ENCODE measurements around the gene TBC1D2. TPM values are rescaled to one million over a fixed set of nuclear protein-coding genes. Genes with fewer than 3 reads are reported as not detected.

TBC1D2 gene
- total and polyA plus RNA-seq, 2 of the 4 experiments (the other 2 are of a cell fraction), result 36.9 to 62.7 TPM

DNA sequence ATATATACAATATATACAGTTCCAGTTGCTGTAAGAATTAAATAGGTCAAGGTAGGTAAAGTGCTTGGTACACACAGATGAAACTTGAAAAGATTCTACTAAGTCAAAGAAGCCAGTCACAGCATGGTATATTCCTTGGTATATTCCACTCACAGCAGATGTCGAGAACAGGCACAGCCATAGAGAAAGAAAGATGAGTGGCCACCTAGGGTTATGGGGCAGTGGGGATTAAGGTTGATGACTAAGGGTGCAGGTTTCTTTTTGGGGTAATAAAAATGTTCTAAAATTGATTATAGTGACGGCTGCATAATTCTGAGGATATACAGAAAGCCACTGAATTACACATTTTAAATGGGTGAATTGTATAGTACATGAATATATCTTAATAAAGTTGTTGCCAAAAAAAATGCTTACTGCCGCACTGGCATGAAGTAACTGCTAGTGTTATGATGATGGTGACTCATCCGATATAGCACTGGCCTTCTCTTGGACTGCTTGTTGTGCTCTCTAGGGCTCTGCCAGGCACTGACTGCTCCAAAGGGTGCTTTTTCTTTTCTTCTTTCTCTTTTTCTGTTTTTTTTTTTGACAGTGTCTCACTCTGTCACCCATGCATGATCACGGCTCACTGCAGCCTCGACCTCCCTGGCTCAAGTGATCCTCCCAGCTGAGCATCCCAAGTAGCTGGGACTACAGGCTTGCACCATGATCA, 23.5 kb downstream of the TBC1D2 start (continued):
- TF ChIP-seq ELK1 (IDR thresholded peaks at IDR 0.05; ENCODE audit: borderline replicate concordance, low read depth, low read length) (no peak), RAD21 (IDR thresholded peaks at IDR 0.05; ENCODE audit: low read length) (no peak)

DNA sequence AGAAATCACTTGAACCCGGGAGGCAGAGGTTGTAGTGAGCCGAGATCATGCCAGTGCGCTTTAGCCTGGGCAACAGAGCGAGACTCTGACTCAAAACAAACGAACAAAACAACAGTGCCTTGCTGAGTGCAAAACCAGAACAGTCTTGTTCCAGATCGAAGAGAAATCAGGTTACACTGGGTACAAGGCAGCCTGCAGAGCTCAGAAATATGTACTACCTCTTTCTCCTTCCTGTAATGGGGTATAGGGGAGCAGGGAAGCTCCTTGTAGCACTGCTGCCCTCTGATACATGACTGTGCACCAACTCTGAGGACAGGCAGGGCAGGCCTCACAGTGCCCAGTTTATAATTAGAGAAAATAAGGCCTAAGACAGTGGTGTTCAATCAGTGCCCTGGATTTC, 24.7 kb downstream of the TBC1D2 start:
- H3K4me2 ChIP-seq (ENCODE audit: low read depth, low read length), result no peak overlapping the region
- dilution Hi-C loops (cut with HindIII; ENCODE audit: low sequenced_read_pairs, unreplicated experiment) (no loop called here), intact Hi-C loops (cut with micrococcal nuclease) (no loop called here), in situ Hi-C loops (cut with MboI; ENCODE audit: low sequenced_read_pairs) (no loop called here)
- no peak overlapping the region for H3K9ac ChIP-seq (ENCODE audit: low read depth, low read length)
- peak overlapping the region; percentile 88; the same call in 1 of the 3 replicates for H2BK15ac ChIP-seq (ENCODE audit: low read depth, low read length)
- ATAC-seq (ENCODE audit: low read depth) (no peak), DNase-seq (no peak)
- H3K36me3 ChIP-seq (ENCODE audit: control insufficient read depth, insufficient read depth, low read length), result peaks cover 18% of the 10 kb centered on the region
- peak overlapping the region; percentile 81 for H2BK5ac ChIP-seq (ENCODE audit: low read depth, low read length, poor library complexity, severe bottlenecking)
- peak overlapping the region; percentile 85 for H3K4ac ChIP-seq (ENCODE audit: low read depth, low read length)
- H3K4me3 ChIP-seq (ENCODE audit: insufficient read depth, low read depth, low read length), result no peak overlapping the region
- peak overlapping the region; percentile 5; the same call in 1 of the 2 replicates for H3K56ac ChIP-seq (ENCODE audit: extremely low read depth, insufficient read depth, low read length)
- H3K18ac ChIP-seq (ENCODE audit: low read depth, low read length), result peak overlapping the region; percentile 34
- H3K23ac ChIP-seq (ENCODE audit: low read depth, low read length), result peak overlapping the region; percentile 33
- 96% methylated on average over 4 of the region's 6 CpGs; no CpG with 5 or more reads in 1 of the 2 experiments for WGBS, 2 experiments (ENCODE audit: extremely low coverage in 2 of 2, insufficient read length in 1 of 2)
- peak overlapping the region in 1 of 2 experiments; percentile 66; a peak in 2 of 4 replicates for H4K8ac ChIP-seq (ENCODE audit: low read depth in 2 of 2, low read length in 2 of 2)
- no TSS peak for BruUV-seq (replicated peaks)
- ChIA-PET CTCF (interaction anchor here (1.3 kb wide), 1 partner anchor 18 kb away, joined by 3 read pairs; no protein-coding TSS in a partner anchor), POLR2A (ENCODE audit: unreplicated experiment) (no interaction called here)
- peak overlapping the region; percentile 52 for H2AFZ ChIP-seq (replicated peaks; ENCODE audit: low read length, poor library complexity)
- H3K9me1 ChIP-seq (ENCODE audit: insufficient read depth, low read length), result peaks cover 28% of the 10 kb centered on the region
- TF ChIP-seq POLR2A (IDR thresholded peaks at IDR 0.05; ENCODE audit: low read depth, low read length) (no peak), CEBPB (IDR thresholded peaks at IDR 0.05; ENCODE audit: low read depth, low read length) (no peak)
- H4K20me1 ChIP-seq (ENCODE audit: insufficient read depth, low read length), result no peaks in the 10 kb centered on the region
- H3K27me3 ChIP-seq (ENCODE audit: control insufficient read depth, insufficient read depth, low read length), result no peaks in the 10 kb centered on the region
- H3K4me1 ChIP-seq (ENCODE audit: control insufficient read depth, insufficient read depth, low read length), result peaks cover 34% of the 10 kb centered on the region
- peak overlapping the region; percentile 64 for H2BK20ac ChIP-seq (ENCODE audit: low read depth, low read length)
- peak overlapping the region; percentile 56 for H2BK120ac ChIP-seq (ENCODE audit: low read depth, low read length)
- H3K9me3 ChIP-seq (ENCODE audit: control insufficient read depth, insufficient read depth, low read length), result no peaks in the 10 kb centered on the region
- H4K91ac ChIP-seq (ENCODE audit: insufficient read depth, low read depth, low read length), result peak overlapping the region; percentile 57
- peak overlapping the region; percentile 87; the same call in 1 of the 2 replicates for H2AK5ac ChIP-seq (ENCODE audit: low read depth, low read length)
- H3K14ac ChIP-seq (replicated peaks; ENCODE audit: low read depth, low read length), result peak overlapping the region; percentile 43
- H4K5ac ChIP-seq (ENCODE audit: low read depth, low read length), result peak overlapping the region; percentile 91
- H3K27ac ChIP-seq (ENCODE audit: insufficient read depth, low read length), result peak overlapping the region; percentile 57; the same call in 1 of the 2 replicates
- peaks cover 14 to 63% of the 10 kb centered on the region in 2 experiments for H3K79me1 ChIP-seq (ENCODE audit: low read depth in 1 of 2, low read length in 2 of 2)
- peak overlapping the region; percentile 71 for H2AK9ac ChIP-seq (replicated peaks; ENCODE audit: low read depth, low read length, poor library complexity)

Measured in IMR-90 (cell line).